Endodermal cell (in vitro differentiated cells): ENCODE results near the gene ELP2. TPM values are rescaled to one million over a fixed set of nuclear protein-coding genes. Genes with fewer than 3 reads are reported as not detected.

Experiments
- DNase-seq: peaks from one replicate; pipeline ENCODE4 v3.0.0-alpha.2; 2017
- H3K27ac ChIP-seq: 2 replicates; pipeline ENCODE4 v1.5.1; 2013; ENCODE audit warnings: mild to moderate bottlenecking, low read depth, low read length, moderate library complexity
- H3K27me3 ChIP-seq: 2 replicates; pipeline ENCODE4 v1.6.1; 2013; ENCODE audit warnings: mild to moderate bottlenecking, low read length, moderate library complexity; ENCODE audit not compliant: insufficient read depth, control insufficient read depth, poor library complexity, severe bottlenecking
- H3K36me3 ChIP-seq: 2 replicates; pipeline ENCODE4 v1.7.0; 2013; ENCODE audit warnings: mild to moderate bottlenecking, low read length, moderate library complexity; ENCODE audit not compliant: control insufficient read depth, insufficient read depth
- H3K4me1 ChIP-seq: one replicate; pipeline ENCODE4 v1.7.0; 2013; ENCODE audit warnings: low read length; ENCODE audit not compliant: control insufficient read depth, insufficient read depth
- H3K4me3 ChIP-seq: 2 replicates; pipeline ENCODE4 v1.5.1; 2013; ENCODE audit warnings: mild to moderate bottlenecking, low read length, moderate library complexity
- H3K9ac ChIP-seq: 2 replicates; pipeline ENCODE4 v1.6.1; 2013; ENCODE audit warnings: mild to moderate bottlenecking, low read length, moderate library complexity; ENCODE audit not compliant: poor library complexity, severe bottlenecking; ENCODE audit errors: extremely low read depth
- H3K9me3 ChIP-seq: 2 replicates; pipeline ENCODE4 v1.6.1; 2013; ENCODE audit warnings: mild to moderate bottlenecking, low read length, moderate library complexity; ENCODE audit not compliant: control insufficient read depth
- H3K27ac Mint-ChIP-seq: 2 replicates; pipeline ENCODE4 v1.8.0; 2020; ENCODE audit warnings: mixed read lengths
- H3K27me3 Mint-ChIP-seq: 2 replicates; pipeline ENCODE4 v1.8.0; 2021; ENCODE audit warnings: mild to moderate bottlenecking, mixed read lengths; ENCODE audit not compliant: insufficient read depth
- H3K36me3 Mint-ChIP-seq: 2 replicates; pipeline ENCODE4 v1.8.0; 2020; ENCODE audit warnings: low read depth, mixed read lengths
- H3K4me1 Mint-ChIP-seq: 2 replicates; pipeline ENCODE4 v1.8.0; 2020; ENCODE audit warnings: mixed read lengths
- H3K4me3 Mint-ChIP-seq: 2 replicates; pipeline ENCODE4 v1.8.0; 2020; ENCODE audit warnings: mild to moderate bottlenecking, moderate library complexity, mixed read lengths
- H3K9me3 Mint-ChIP-seq: 2 replicates; pipeline ENCODE4 v1.8.0; 2020; ENCODE audit warnings: mild to moderate bottlenecking, mixed read lengths
- WGBS, 2 experiments: methylation state at CpG; one replicate each; pipeline versions ENCODE4 v1.1.5 to v1.1.7; 2013; ENCODE audit warnings: missing lambda C conversion rate in 2 of 2, mixed read lengths in 1 of 2; ENCODE audit not compliant: insufficient coverage in 1 of 2, insufficient read length in 1 of 2; 5-methylcytosine and 5-hydroxymethylcytosine counted together
- total RNA-seq, 2 donors: library from RNA; stranded (reverse); fragmentation: NEBNext Ultra II Directional in 1 of 2; extraction: Animal tissue kit (Norgen Biotek cat#: 25700) in 1 of 2; gene quantifications; 2 replicates in 1 of 2; 3 replicates in 1 of 2; pipeline ENCODE4 v1.2.1, GENCODE V29; 2021
- TF ChIP-seq, protein P1 (sequence below): fragments of 200-600 bp; sonication (generic); conservative IDR thresholded peaks from 2 replicates; pipeline ENCODE4 v1.5.0; 2021; ENCODE audit warnings: antibody characterized with exemption, mild to moderate bottlenecking

The ELP2 gene
- total RNA-seq, 2 donors from 2014 or later: 125 to 129 TPM

DNA sequence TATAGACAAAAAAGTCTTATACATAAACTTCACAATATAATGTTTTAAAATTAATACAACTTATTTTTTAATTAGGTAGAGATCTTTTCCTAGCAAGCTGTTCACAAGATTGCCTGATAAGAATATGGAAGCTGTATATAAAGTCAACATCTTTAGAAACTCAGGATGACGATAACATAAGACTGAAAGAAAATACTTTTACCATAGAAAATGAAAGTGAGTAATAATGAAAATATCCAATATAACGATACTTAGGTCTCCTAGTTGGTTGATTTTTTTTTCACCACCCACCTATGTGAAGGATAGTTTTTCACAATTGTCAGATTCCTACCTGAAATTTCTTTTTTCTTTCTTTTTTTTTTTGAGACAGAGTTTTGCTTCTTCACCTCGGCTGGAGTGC is 13.1 kb downstream of the ELP2 start:
- Histone ChIP-seq H3K27me3 (no peaks in the 10 kb centered on the region), H3K36me3 (peaks cover 92% of the 10 kb centered on the region), H3K27ac (no peak overlapping the region), H3K4me3 (no peak overlapping the region), H3K9me3 (no peaks in the 10 kb centered on the region), H3K4me1 (peaks cover 4% of the 10 kb centered on the region), H3K9ac (no peak overlapping the region)
- 88 to 89% methylated on average over 1 of the region's 3 CpGs for WGBS, 2 experiments
- no peak overlapping the region for H3K4me3 Mint-ChIP-seq
- TF ChIP-seq, protein P1, sequence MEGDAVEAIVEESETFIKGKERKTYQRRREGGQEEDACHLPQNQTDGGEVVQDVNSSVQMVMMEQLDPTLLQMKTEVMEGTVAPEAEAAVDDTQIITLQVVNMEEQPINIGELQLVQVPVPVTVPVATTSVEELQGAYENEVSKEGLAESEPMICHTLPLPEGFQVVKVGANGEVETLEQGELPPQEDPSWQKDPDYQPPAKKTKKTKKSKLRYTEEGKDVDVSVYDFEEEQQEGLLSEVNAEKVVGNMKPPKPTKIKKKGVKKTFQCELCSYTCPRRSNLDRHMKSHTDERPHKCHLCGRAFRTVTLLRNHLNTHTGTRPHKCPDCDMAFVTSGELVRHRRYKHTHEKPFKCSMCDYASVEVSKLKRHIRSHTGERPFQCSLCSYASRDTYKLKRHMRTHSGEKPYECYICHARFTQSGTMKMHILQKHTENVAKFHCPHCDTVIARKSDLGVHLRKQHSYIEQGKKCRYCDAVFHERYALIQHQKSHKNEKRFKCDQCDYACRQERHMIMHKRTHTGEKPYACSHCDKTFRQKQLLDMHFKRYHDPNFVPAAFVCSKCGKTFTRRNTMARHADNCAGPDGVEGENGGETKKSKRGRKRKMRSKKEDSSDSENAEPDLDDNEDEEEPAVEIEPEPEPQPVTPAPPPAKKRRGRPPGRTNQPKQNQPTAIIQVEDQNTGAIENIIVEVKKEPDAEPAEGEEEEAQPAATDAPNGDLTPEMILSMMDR: no peak
- peaks cover 76% of the 10 kb centered on the region for H3K36me3 Mint-ChIP-seq
- H3K9me3 Mint-ChIP-seq: no peaks in the 10 kb centered on the region
- H3K27me3 Mint-ChIP-seq: no peaks in the 10 kb centered on the region
- no peak for DNase-seq
- H3K27ac Mint-ChIP-seq: no peak overlapping the region
- no peaks in the 10 kb centered on the region for H3K4me1 Mint-ChIP-seq

DNA sequence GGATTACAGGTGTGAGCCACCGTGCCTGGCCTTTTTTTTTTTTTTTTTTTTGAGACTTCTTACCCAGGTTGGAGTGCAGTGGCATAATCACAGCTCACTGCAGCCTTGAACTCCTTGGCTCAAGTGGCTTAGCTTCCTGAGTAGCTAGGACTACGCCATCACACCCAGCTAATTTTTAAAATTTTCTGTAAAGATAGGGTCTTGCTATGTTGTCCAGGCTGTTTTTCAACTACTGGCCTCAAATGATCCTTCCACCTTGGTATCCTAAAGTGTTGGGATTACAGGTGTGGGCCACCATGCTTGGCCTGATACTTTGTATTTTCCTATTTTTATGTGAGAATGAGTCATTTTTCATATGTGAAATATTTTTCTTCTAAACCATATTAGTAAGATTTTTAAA is 13.7 kb downstream of the ELP2 start:
- Histone ChIP-seq H3K27me3 (no peaks in the 10 kb centered on the region), H3K4me3 (no peak overlapping the region), H3K4me1 (no peaks in the 10 kb centered on the region), H3K9ac (no peak overlapping the region), H3K36me3 (peaks cover 91% of the 10 kb centered on the region), H3K27ac (no peak overlapping the region), H3K9me3 (no peaks in the 10 kb centered on the region)
- Mint-ChIP-seq H3K4me3 (no peak overlapping the region), H3K36me3 (peaks cover 77% of the 10 kb centered on the region), H3K9me3 (no peaks in the 10 kb centered on the region), H3K27ac (no peak overlapping the region), H3K4me1 (no peaks in the 10 kb centered on the region), H3K27me3 (no peaks in the 10 kb centered on the region)
- DNase-seq: no peak
- 90% methylated on average over 2 of the region's 2 CpGs; no CpG with 5 or more reads in 1 of the 2 experiments for WGBS, 2 experiments
- TF ChIP-seq, protein P1: no peak

DNA sequence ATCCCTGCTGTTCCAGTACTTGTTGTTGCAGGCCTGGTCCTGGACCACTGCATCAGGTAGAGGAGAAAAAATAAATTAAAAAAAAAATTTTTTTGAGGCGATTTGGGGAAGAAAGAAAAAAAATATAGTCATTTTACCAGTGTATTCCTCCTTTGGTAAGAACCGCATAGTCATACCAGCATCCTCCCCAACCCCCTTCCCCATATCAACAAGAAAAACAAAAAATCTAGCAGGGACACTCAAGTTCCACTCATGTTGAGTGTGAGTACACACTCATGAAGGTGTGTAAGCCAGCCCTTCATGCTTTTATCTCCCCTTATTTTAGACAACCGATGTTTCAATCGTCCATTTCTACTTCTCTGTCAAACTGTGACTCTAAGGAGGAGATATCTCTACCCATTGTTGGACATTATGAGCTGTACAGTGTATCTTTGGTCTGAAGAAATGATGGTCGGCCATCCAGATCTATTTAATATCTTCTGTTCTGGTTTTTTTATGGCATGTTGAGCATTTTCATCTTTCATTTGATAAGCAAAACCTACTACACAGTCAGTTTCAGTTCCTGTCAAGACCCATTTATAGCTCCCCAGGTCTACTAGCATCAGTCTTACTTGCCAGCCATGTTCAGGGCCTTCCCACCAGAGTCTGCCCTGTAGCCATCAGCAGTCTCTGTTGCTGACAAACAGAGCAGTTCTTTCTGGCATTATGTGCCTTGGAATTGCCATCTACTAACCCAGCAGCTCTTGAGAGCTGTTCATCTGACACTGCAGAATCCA is 20.0 kb downstream of the ELP2 start:
- Mint-ChIP-seq H3K27me3 (no peaks in the 10 kb centered on the region), H3K9me3 (no peaks in the 10 kb centered on the region), H3K36me3 (peaks cover 77% of the 10 kb centered on the region), H3K27ac (no peak overlapping the region), H3K4me1 (no peaks in the 10 kb centered on the region), H3K4me3 (no peak overlapping the region)
- no peaks in the 10 kb centered on the region for H3K27me3 ChIP-seq
- no peak overlapping the region for H3K9ac ChIP-seq
- peaks cover 82% of the 10 kb centered on the region for H3K36me3 ChIP-seq
- no peak for DNase-seq
- H3K9me3 ChIP-seq: no peaks in the 10 kb centered on the region
- no peaks in the 10 kb centered on the region for H3K4me1 ChIP-seq
- TF ChIP-seq, protein P1: no peak
- no peak overlapping the region for H3K4me3 ChIP-seq
- no peak overlapping the region for H3K27ac ChIP-seq
- WGBS, 2 experiments: 95 to 100% methylated on average over 1 to 4 of the region's 5 CpGs
